Measurements from ENCODE around the gene TBC1D20. TPM values are rescaled to one million over a fixed set of nuclear protein-coding genes. Genes with fewer than 3 reads are reported as not detected.
A peak's percentile ranks its signal among the peaks of the same experiment; 100 is the strongest.

The TBC1D20 gene
- total and polyA plus RNA-seq, 2 donors (not counting 1 experiment from before 2014, with no cell fraction given) = 33.9 to 38.3 TPM

GRCh38 chr20:475463-476357, 13.4 kb upstream of the TBC1D20 start:
- Histone ChIP-seq H3K9ac (ENCODE audit: insufficient read depth, low read length) (no peak overlapping the region), H3K4me1 (ENCODE audit: control insufficient read depth, extremely low read depth, insufficient read depth, low read length) (no peaks in the 10 kb centered on the region)
- no peak for DNase-seq (ENCODE audit: low read depth in 2 of 2)

GRCh38 chr20:474581-474980, 12.2 kb upstream of the TBC1D20 start:
- Histone ChIP-seq H2AFZ (ENCODE audit: low read length) (no peak overlapping the region), H3K4me3 (replicated peaks in 1 of 4; ENCODE audit: control extremely low read depth in 1 of 4, insufficient read depth in 1 of 4, low read depth in 3 of 4, low read length in 4 of 4) (no peak overlapping the region), H3K79me2 (ENCODE audit: control insufficient read depth, insufficient read depth, low read length) (no peaks in the 10 kb centered on the region), H4K20me1 (ENCODE audit: control insufficient read depth, extremely low read depth, insufficient read depth, low read length) (no peaks in the 10 kb centered on the region), H3K27ac (ENCODE audit: insufficient read depth, low read length) (no peak overlapping the region), H3K4me2 (ENCODE audit: extremely low read depth, insufficient read depth, low read length) (no peak overlapping the region), H3K9me3 (ENCODE audit: control insufficient read depth, insufficient read depth, low read depth, low read length) (no peaks in the 10 kb centered on the region), H3K36me3 (ENCODE audit: control insufficient read depth, insufficient read depth, low read length) (peaks cover 4% of the 10 kb centered on the region), H3K9ac (ENCODE audit: insufficient read depth, low read length) (no peak overlapping the region), H3K27me3 (ENCODE audit: control insufficient read depth, insufficient read depth, low read length) (no peaks in the 10 kb centered on the region), H3K4me1 (ENCODE audit: control insufficient read depth, extremely low read depth, insufficient read depth, low read length) (no peaks in the 10 kb centered on the region)
- peak in 1 of 2 donors; percentile 55 for DNase-seq (ENCODE audit: low read depth in 2 of 2)
- TF ChIP-seq EZH2 (IDR thresholded peaks at IDR 0.05; ENCODE audit: low read length, missing control alignments) (no peak), CTCF (conservative IDR thresholded peaks at IDR 0.05 in 1 of 2, IDR thresholded peaks at IDR 0.05 in 1 of 2; ENCODE audit: low read depth in 1 of 2, low read length in 2 of 2) (no peak)

More at GRCh38 chr20:475463-476357, 13.4 kb upstream of the TBC1D20 start:
- Histone ChIP-seq H3K79me2 (ENCODE audit: control insufficient read depth, insufficient read depth, low read length) (no peaks in the 10 kb centered on the region), H3K4me3 (replicated peaks in 1 of 4; ENCODE audit: control extremely low read depth in 1 of 4, insufficient read depth in 1 of 4, low read depth in 3 of 4, low read length in 4 of 4) (no peak overlapping the region), H3K27me3 (ENCODE audit: control insufficient read depth, insufficient read depth, low read length) (no peaks in the 10 kb centered on the region), H2AFZ (ENCODE audit: low read length) (no peak overlapping the region), H3K36me3 (ENCODE audit: control insufficient read depth, insufficient read depth, low read length) (peaks cover 4% of the 10 kb centered on the region), H4K20me1 (ENCODE audit: control insufficient read depth, extremely low read depth, insufficient read depth, low read length) (no peaks in the 10 kb centered on the region), H3K27ac (ENCODE audit: insufficient read depth, low read length) (no peak overlapping the region), H3K4me2 (ENCODE audit: extremely low read depth, insufficient read depth, low read length) (no peak overlapping the region), H3K9me3 (ENCODE audit: control insufficient read depth, insufficient read depth, low read depth, low read length) (no peaks in the 10 kb centered on the region)
- TF ChIP-seq EZH2 (IDR thresholded peaks at IDR 0.05; ENCODE audit: low read length, missing control alignments) (no peak), CTCF (conservative IDR thresholded peaks at IDR 0.05 in 1 of 2, IDR thresholded peaks at IDR 0.05 in 1 of 2; ENCODE audit: low read depth in 1 of 2, low read length in 2 of 2) (no peak)

- TF ChIP-seq EZH2 (IDR thresholded peaks at IDR 0.05; ENCODE audit: low read length, missing control alignments) (no peak), CTCF (conservative IDR thresholded peaks at IDR 0.05 in 1 of 2, IDR thresholded peaks at IDR 0.05 in 1 of 2; ENCODE audit: low read depth in 1 of 2, low read length in 2 of 2) (no peak)
- Histone ChIP-seq H3K9ac (ENCODE audit: insufficient read depth, low read length) (no peak overlapping the region), H2AFZ (ENCODE audit: low read length) (no peak overlapping the region), H3K36me3 (ENCODE audit: control insufficient read depth, insufficient read depth, low read length) (peaks cover 4% of the 10 kb centered on the region), H4K20me1 (ENCODE audit: control insufficient read depth, extremely low read depth, insufficient read depth, low read length) (no peaks in the 10 kb centered on the region), H3K4me1 (ENCODE audit: control insufficient read depth, extremely low read depth, insufficient read depth, low read length) (no peaks in the 10 kb centered on the region), H3K9me3 (ENCODE audit: control insufficient read depth, insufficient read depth, low read depth, low read length) (no peaks in the 10 kb centered on the region), H3K27ac (ENCODE audit: insufficient read depth, low read length) (no peak overlapping the region), H3K79me2 (ENCODE audit: control insufficient read depth, insufficient read depth, low read length) (no peaks in the 10 kb centered on the region), H3K4me3 (replicated peaks in 1 of 4; ENCODE audit: control extremely low read depth in 1 of 4, insufficient read depth in 1 of 4, low read depth in 3 of 4, low read length in 4 of 4) (no peak overlapping the region), H3K4me2 (ENCODE audit: extremely low read depth, insufficient read depth, low read length) (no peak overlapping the region), H3K27me3 (ENCODE audit: control insufficient read depth, insufficient read depth, low read length) (no peaks in the 10 kb centered on the region)
- no peak for DNase-seq (ENCODE audit: low read depth in 2 of 2)
Measured at GRCh38 chr20:472889-473292, 10.6 kb upstream of the TBC1D20 start.
